ENCODE results near the gene LIMK2.
"Not testable (repeated sequence)": the region's sequence is repeated elsewhere in the genome, so short reads cannot be mapped to it uniquely, and the experiment has no call there.

The LIMK2 gene

GRCh38 chr22:31244943-31245451 lies 32.9 kb downstream of the LIMK2 start:
- no peaks in the 10 kb centered on the region for H3K9me3 Mint-ChIP-seq
- H3K4me1 Mint-ChIP-seq = peaks cover 56% of the 10 kb centered on the region
- no peak for DNase-seq
- peaks cover 11% of the 10 kb centered on the region for H3K36me3 Mint-ChIP-seq (ENCODE audit: low read depth)
- no peaks in the 10 kb centered on the region for H3K27me3 Mint-ChIP-seq (ENCODE audit: low read depth, poor library complexity)
- no peak for TF ChIP-seq CTCF (IDR thresholded peaks at IDR 0.05)
- H3K4me3 Mint-ChIP-seq = no peak overlapping the region
- no peak overlapping the region for H3K27ac Mint-ChIP-seq

- H3K4me3 Mint-ChIP-seq; H3K9me3 Mint-ChIP-seq; H3K27me3 Mint-ChIP-seq (ENCODE audit: low read depth, poor library complexity); H3K27ac Mint-ChIP-seq; H3K36me3 Mint-ChIP-seq (ENCODE audit: low read depth); DNase-seq: not testable (repeated sequence)
- H3K4me1 Mint-ChIP-seq = peaks cover 66% of the 10 kb centered on the region
Observed at GRCh38 chr22:31245998-31246397, 33.9 kb downstream of the LIMK2 start.

GRCh38 chr22:31246687-31247086 lies 34.6 kb downstream of the LIMK2 start:
- no peaks in the 10 kb centered on the region for H3K27me3 Mint-ChIP-seq (ENCODE audit: low read depth, poor library complexity)
- peaks cover 4% of the 10 kb centered on the region for H3K36me3 Mint-ChIP-seq (ENCODE audit: low read depth)
- peak overlapping the region; percentile 36 for H3K4me3 Mint-ChIP-seq
- no peak for TF ChIP-seq CTCF (IDR thresholded peaks at IDR 0.05)
- no peaks in the 10 kb centered on the region for H3K9me3 Mint-ChIP-seq
- peaks cover 66% of the 10 kb centered on the region for H3K4me1 Mint-ChIP-seq
- H3K27ac Mint-ChIP-seq = peak overlapping the region; percentile 84
- DNase-seq = no peak

- DNase-seq = no peak
- Mint-ChIP-seq H3K4me3 (peak overlapping the region; percentile 82), H3K27ac (peak overlapping the region; percentile 87), H3K9me3 (no peaks in the 10 kb centered on the region), H3K4me1 (peaks cover 66% of the 10 kb centered on the region), H3K27me3 (ENCODE audit: low read depth, poor library complexity) (no peaks in the 10 kb centered on the region), H3K36me3 (ENCODE audit: low read depth) (no peaks in the 10 kb centered on the region)
- TF ChIP-seq CTCF (IDR thresholded peaks at IDR 0.05) = no peak
Observed at GRCh38 chr22:31247726-31248125, 35.6 kb downstream of the LIMK2 start.

- peak; percentile 73 for DNase-seq
- no peaks in the 10 kb centered on the region for H3K9me3 Mint-ChIP-seq
- H3K27me3 Mint-ChIP-seq (ENCODE audit: low read depth, poor library complexity) = no peaks in the 10 kb centered on the region
- H3K4me1 Mint-ChIP-seq = peaks cover 61% of the 10 kb centered on the region
- H3K36me3 Mint-ChIP-seq (ENCODE audit: low read depth) = no peaks in the 10 kb centered on the region
- H3K4me3 Mint-ChIP-seq = peak overlapping the region; percentile 82
- H3K27ac Mint-ChIP-seq = peak overlapping the region; percentile 87
- no peak for TF ChIP-seq CTCF (IDR thresholded peaks at IDR 0.05)
Observed at GRCh38 chr22:31248138-31248745, 36.1 kb downstream of the LIMK2 start.

- Mint-ChIP-seq H3K9me3 (no peaks in the 10 kb centered on the region), H3K4me1 (peaks cover 51% of the 10 kb centered on the region), H3K4me3 (peak overlapping the region; percentile 82), H3K36me3 (ENCODE audit: low read depth) (no peaks in the 10 kb centered on the region), H3K27ac (peak overlapping the region; percentile 48), H3K27me3 (ENCODE audit: low read depth, poor library complexity) (no peaks in the 10 kb centered on the region)
- TF ChIP-seq CTCF (IDR thresholded peaks at IDR 0.05) = no peak
- DNase-seq = no peak
Observed at GRCh38 chr22:31248965-31249958, 37.2 kb downstream of the LIMK2 start.
